A673 (cell line): ENCODE data around the gene FUT8. TPM values are rescaled to one million over a fixed set of nuclear protein-coding genes. Genes with fewer than 3 reads are reported as not detected.
"Not testable (repeated sequence)": the region's sequence is repeated elsewhere in the genome, so short reads cannot be mapped to it uniquely, and the experiment has no call there.

Experiments used
- BruUV-seq: library from RNA; stranded (reverse); fragments of 400-500 nt; replicated peaks from 2 replicates; lab custom pipeline; 2021; lab: Mats Ljungman, UMichigan
- CTCF ChIA-PET: fragments of 300-600 bp; sonication (Branson Sonifier 250); formaldehyde crosslinking; loops from one replicate; lab custom pipeline; 2022; ENCODE audit warnings: antibody characterized with exemption; lab: Charles Lee
- POLR2A ChIA-PET: fragments of 300-600 bp; sonication (Branson Sonifier 250); formaldehyde crosslinking; loops from one replicate; lab custom pipeline; 2022; ENCODE audit warnings: antibody characterized with exemption; ENCODE audit not compliant: low non-redundant PET; lab: Charles Lee
- DNase-seq: peaks from one replicate; pipeline ENCODE4 v3.0.0-alpha.2; 2015; ENCODE audit warnings: low spot score
- H3K27ac ChIP-seq: fragments of 200-600 bp; sonication (generic); 2 replicates; pipeline ENCODE4 v1.5.1; 2016; ENCODE audit warnings: mixed run types, low read depth, mild to moderate bottlenecking, mixed read lengths, antibody characterized with exemption, low read length; ENCODE audit not compliant: poor library complexity, severe bottlenecking
- H3K27me3 ChIP-seq: fragments of 200-600 bp; sonication (generic); replicated peaks from 2 replicates; pipeline ENCODE4 v1.6.1; 2017; ENCODE audit warnings: mixed run types, low read depth, mild to moderate bottlenecking, mixed read lengths, antibody characterized with exemption, low read length; ENCODE audit not compliant: insufficient read depth, poor library complexity
- H3K36me3 ChIP-seq: fragments of 200-600 bp; sonication (generic); 2 replicates; pipeline ENCODE4 v1.6.1; 2016; ENCODE audit warnings: mixed run types, mild to moderate bottlenecking, mixed read lengths, antibody characterized with exemption, low read length; ENCODE audit not compliant: insufficient read depth, poor library complexity, severe bottlenecking
- H3K4me1 ChIP-seq: fragments of 200-600 bp; sonication (generic); 2 replicates; pipeline ENCODE4 v1.6.1; 2017; ENCODE audit warnings: mixed run types, mild to moderate bottlenecking, mixed read lengths, antibody characterized with exemption, low read length; ENCODE audit not compliant: insufficient read depth, poor library complexity, severe bottlenecking
- H3K4me3 ChIP-seq: fragments of 200-600 bp; sonication (generic); 2 replicates; pipeline ENCODE4 v1.5.1; 2016; ENCODE audit warnings: low read depth, mixed run types, mild to moderate bottlenecking, mixed read lengths, low read length; ENCODE audit not compliant: poor library complexity, severe bottlenecking
- H3K9me3 ChIP-seq: fragments of 200-600 bp; sonication (generic); 2 replicates; pipeline ENCODE4 v1.6.1; 2016; ENCODE audit warnings: mixed run types, low read depth, mild to moderate bottlenecking, mixed read lengths, antibody characterized with exemption, low read length; ENCODE audit not compliant: poor library complexity, severe bottlenecking
- CTCF ChIP-seq: fragments of 300-800, 200-600 bp; sonication (generic); conservative IDR thresholded peaks from 2 replicates; pipeline ENCODE4 v1.5.1; 2017; ENCODE audit warnings: low read depth, mild to moderate bottlenecking, antibody characterized with exemption, low read length, moderate library complexity, mixed read lengths
- EZH2 ChIP-seq: fragments of 200-600 bp; sonication (generic); IDR thresholded peaks from 2 replicates; pipeline ENCODE4 v1.6.1; 2017; ENCODE audit warnings: borderline replicate concordance, low read depth, mild to moderate bottlenecking, mixed read lengths, antibody characterized with exemption, low read length; ENCODE audit not compliant: poor library complexity, severe bottlenecking
- intact Hi-C: fragments of 100-400 bp; cut with micrococcal nuclease; formaldehyde crosslinking; loops from one replicate; pipeline ENCODE4 v1.10.0; 2022; ENCODE audit not compliant: unreplicated experiment
- total RNA-seq: library from RNA; stranded (reverse); gene quantifications from 2 replicates; pipeline ENCODE4 v1.2.3, GENCODE V29; 2021

The FUT8 gene
- total RNA-seq, 1 experiment from 2014 or later = 11.0 TPM

GRCh38 chr14:65686761-65687160 is 274.2 kb downstream of the FUT8 start:
- Histone ChIP-seq H3K36me3 (no peaks in the 10 kb centered on the region), H3K4me1 (no peaks in the 10 kb centered on the region), H3K9me3 (no peaks in the 10 kb centered on the region), H3K27me3 (no peaks in the 10 kb centered on the region), H3K27ac (no peak overlapping the region), H3K4me3 (no peak overlapping the region)
- ChIA-PET CTCF (no interaction called here), POLR2A (no interaction called here)
- DNase-seq = no peak
- TF ChIP-seq CTCF (no peak), EZH2 (no peak)
- no TSS peak for BruUV-seq
- intact Hi-C loops = no loop called here

GRCh38 chr14:65689070-65689469 is 276.5 kb downstream of the FUT8 start:
- no peaks in the 10 kb centered on the region for H3K9me3 ChIP-seq
- H3K27ac ChIP-seq = no peak overlapping the region
- DNase-seq = no peak
- no peaks in the 10 kb centered on the region for H3K36me3 ChIP-seq
- BruUV-seq = no TSS peak
- TF ChIP-seq CTCF (no peak), EZH2 (no peak)
- POLR2A ChIA-PET = no interaction called here
- CTCF ChIA-PET = no interaction called here
- intact Hi-C loops = no loop called here
- no peaks in the 10 kb centered on the region for H3K4me1 ChIP-seq
- H3K4me3 ChIP-seq = no peak overlapping the region
- no peaks in the 10 kb centered on the region for H3K27me3 ChIP-seq

- H3K9me3 ChIP-seq, H3K27me3 ChIP-seq, POLR2A ChIA-PET, intact Hi-C loops, H3K36me3 ChIP-seq, H3K4me3 ChIP-seq, H3K4me1 ChIP-seq, DNase-seq, CTCF ChIA-PET, BruUV-seq, H3K27ac ChIP-seq: not testable (repeated sequence)
Observed at GRCh38 chr14:65692566-65692965, 280.0 kb downstream of the FUT8 start.

GRCh38 chr14:65696801-65697200 is 284.3 kb downstream of the FUT8 start:
- H3K4me3 ChIP-seq = no peak overlapping the region
- H3K27me3 ChIP-seq = no peaks in the 10 kb centered on the region
- no peaks in the 10 kb centered on the region for H3K36me3 ChIP-seq
- TF ChIP-seq EZH2 = no peak
- no peak for TF ChIP-seq CTCF
- CTCF ChIA-PET = no interaction called here
- POLR2A ChIA-PET = no interaction called here
- no peaks in the 10 kb centered on the region for H3K9me3 ChIP-seq
- no TSS peak for BruUV-seq
- H3K4me1 ChIP-seq = no peaks in the 10 kb centered on the region
- DNase-seq = no peak
- no peak overlapping the region for H3K27ac ChIP-seq
- intact Hi-C loops = no loop called here
